SK-N-SH (cell line): ENCODE results near the gene KCNA10. TPM values are rescaled to one million over a fixed set of nuclear protein-coding genes. Genes with fewer than 3 reads are reported as not detected.

Experiments used
- CTCF ChIA-PET: fragments of 300-600, 350-600 bp; formaldehyde crosslinking; extraction: SDS; loops from one replicate; lab custom pipeline; 2021; lab: Yijun Ruan, JAX
- POLR2A ChIA-PET: fragments of 350-600 bp; sonication (Branson Sonifier 250); formaldehyde crosslinking; extraction: SDS; loops from one replicate; lab custom pipeline; 2020; ENCODE audit warnings: antibody characterized with exemption, inconsistent platforms; lab: Yijun Ruan, JAX
- DNase-seq: peaks from one replicate; pipeline ENCODE4 v3.0.0; 2012
- H2AFZ ChIP-seq: fragments of 200-600 bp; sonication (generic); 2 replicates; pipeline ENCODE4 v1.8.1; 2016; ENCODE audit warnings: antibody characterized with exemption, mild to moderate bottlenecking, low read depth
- H3F3A ChIP-seq: fragments of 200-600 bp; sonication (generic); replicated peaks from 2 replicates; pipeline ENCODE3; 2016; ENCODE audit warnings: antibody characterized with exemption, mild to moderate bottlenecking; ENCODE audit not compliant: insufficient read depth
- H3K27ac ChIP-seq, 2 experiments: fragments of 200-500 bp in 1 of 2; fragments of 200-600 bp in 1 of 2; sonication (Bioruptor generic) in 1 of 2; sonication (generic), shearing (Covaris generic) in 1 of 2; 2 replicates each; pipeline versions ENCODE4 v1.5.1 to v1.6.1; 2014 to 2016; ENCODE audit warnings: low read depth in 2 of 2, inconsistent platforms in 1 of 2, low read length in 1 of 2, mild to moderate bottlenecking in 1 of 2, mixed read lengths in 1 of 2
- H3K27me3 ChIP-seq: fragments of 200-600 bp; sonication (generic), shearing (Covaris generic); 2 replicates; pipeline ENCODE4 v1.6.1; 2016; ENCODE audit warnings: mixed run types; ENCODE audit not compliant: insufficient read depth
- H3K36me3 ChIP-seq, 2 experiments: fragments of 200-500 bp in 1 of 2; fragments of 200-600 bp in 1 of 2; sonication (Bioruptor generic) in 1 of 2; sonication (generic) in 1 of 2; replicated peaks in 1 of 2; 2 replicates each; pipeline versions ENCODE3 to v1.5.1; 2014 to 2016; ENCODE audit warnings: low read length in 1 of 2, mild to moderate bottlenecking in 1 of 2; ENCODE audit not compliant: insufficient read depth in 2 of 2, control insufficient read depth in 1 of 2
- H3K4me1 ChIP-seq, 2 experiments: fragments of 200-500 bp in 1 of 2; fragments of 200-600 bp in 1 of 2; sonication (Bioruptor generic) in 1 of 2; sonication (generic), shearing (Covaris generic) in 1 of 2; 2 replicates each; pipeline versions ENCODE4 v1.5.1 to v1.6.1; 2014 to 2016; ENCODE audit warnings: low read depth in 1 of 2, low read length in 1 of 2, mixed run types in 1 of 2; ENCODE audit not compliant: insufficient read depth in 2 of 2, control insufficient read depth in 1 of 2
- H3K4me2 ChIP-seq: fragments of 200-600 bp; sonication (generic), shearing (Covaris generic); 2 replicates; pipeline ENCODE4 v1.6.1; 2017; ENCODE audit warnings: mixed run types
- H3K4me3 ChIP-seq, 2 experiments: fragments of 200-500 bp in 1 of 2; fragments of 200-600 bp in 1 of 2; sonication (Bioruptor generic) in 1 of 2; sonication (generic), shearing (Covaris generic) in 1 of 2; 2 replicates each; pipeline versions ENCODE4 v1.5.1 to v1.8.1; 2014 to 2016; ENCODE audit warnings: low read depth in 2 of 2, inconsistent platforms in 1 of 2, low read length in 1 of 2, mild to moderate bottlenecking in 1 of 2, mixed read lengths in 1 of 2, moderate library complexity in 1 of 2
- H3K79me2 ChIP-seq: fragments of 200-600 bp; sonication (generic); 2 replicates; pipeline ENCODE4 v1.8.1; 2017; ENCODE audit warnings: mild to moderate bottlenecking; ENCODE audit not compliant: insufficient read depth
- H3K9ac ChIP-seq: fragments of 200-600 bp; sonication (generic); 2 replicates; pipeline ENCODE4 v1.6.1; 2017; ENCODE audit warnings: mixed run types
- H3K9me2 ChIP-seq: fragments of 200-600 bp; sonication (generic); 2 replicates; pipeline ENCODE4 v1.6.1; 2017; ENCODE audit warnings: mixed run types
- H3K9me3 ChIP-seq: fragments of 200-600 bp; sonication (generic); 2 replicates; pipeline ENCODE4 v1.6.1; 2017; ENCODE audit warnings: mixed run types, mild to moderate bottlenecking, moderate library complexity
- H4K20me1 ChIP-seq: fragments of 200-600 bp; sonication (generic); 2 replicates; pipeline ENCODE4 v1.6.1; 2017; ENCODE audit warnings: mild to moderate bottlenecking, mixed run types; ENCODE audit not compliant: insufficient read depth
- CHD2 ChIP-seq: fragments of 150-350 bp; IDR thresholded peaks from 2 replicates; pipeline ENCODE4 v1.6.1; 2018; ENCODE audit warnings: low read length; ENCODE audit not compliant: partially characterized antibody
- ELF1 ChIP-seq: IDR thresholded peaks from 2 replicates; pipeline ENCODE4 v1.4.0; 2012
- FOXM1 ChIP-seq: IDR thresholded peaks from 2 replicates; pipeline ENCODE4 v1.4.0; 2012; ENCODE audit warnings: low read depth, mild to moderate bottlenecking
- GATA2 ChIP-seq: sonication (generic); formaldehyde crosslinking; IDR thresholded peaks from 2 replicates; pipeline ENCODE4 v1.5.0; 2020; ENCODE audit warnings: mild to moderate bottlenecking, missing genetic modification reagents
- IRF3 ChIP-seq: fragments of 150-350 bp; IDR thresholded peaks from 2 replicates; pipeline ENCODE4 v1.6.1; 2016; ENCODE audit warnings: mild to moderate bottlenecking, low read depth, low read length
- JUND ChIP-seq: IDR thresholded peaks from 2 replicates; pipeline ENCODE4 v1.4.0; 2012
- MAX ChIP-seq: IDR thresholded peaks from 2 replicates; pipeline ENCODE4 v1.4.0; 2012; ENCODE audit warnings: low read depth
- NFIC ChIP-seq: IDR thresholded peaks from 2 replicates; pipeline ENCODE4 v1.4.0; 2012; ENCODE audit warnings: borderline replicate concordance
- NRF1 ChIP-seq: IDR thresholded peaks from 2 replicates; pipeline ENCODE4 v1.6.1; 2012; ENCODE audit warnings: low read depth, mild to moderate bottlenecking, low read length
- POLR2AphosphoS5 ChIP-seq: IDR thresholded peaks from 2 replicates; pipeline ENCODE4 v1.6.1; 2012; ENCODE audit warnings: low read depth, low read length
- RCOR1 ChIP-seq: fragments of 150-350 bp; IDR thresholded peaks from 2 replicates; pipeline ENCODE4 v1.6.1; 2017; ENCODE audit warnings: antibody characterized with exemption, low read length
- REST ChIP-seq: IDR thresholded peaks from 2 replicates; pipeline ENCODE4 v1.6.1; 2012; ENCODE audit warnings: mild to moderate bottlenecking, low read depth, low read length, moderate library complexity
- RXRA ChIP-seq: IDR thresholded peaks from 2 replicates; pipeline ENCODE4 v1.4.0; 2012; ENCODE audit warnings: low read depth, mild to moderate bottlenecking, borderline replicate concordance
- TAF1 ChIP-seq: IDR thresholded peaks from 2 replicates; pipeline ENCODE4 v1.6.1; 2012; ENCODE audit warnings: low read depth, mild to moderate bottlenecking, low read length, moderate library complexity, borderline replicate concordance
- TCF12 ChIP-seq: IDR thresholded peaks from 2 replicates; pipeline ENCODE4 v1.4.0; 2012
- YY1 ChIP-seq: IDR thresholded peaks from 2 replicates; pipeline ENCODE4 v1.4.0; 2012; ENCODE audit warnings: low read depth, mild to moderate bottlenecking
- WGBS: methylation state at CpG from one replicate; pipeline ENCODE4 v1.1.6; 2017; ENCODE audit warnings: low lambda C conversion rate; 5-methylcytosine and 5-hydroxymethylcytosine counted together
- polyA plus RNA-seq, 3 experiments: library from polyadenylated mRNA; depleted of rRNA; stranded (reverse); fragments of >200 nt; gene quantifications; 2 replicates each; pipeline ENCODE4 v1.2.3, GENCODE V29; 2012

KCNA10 gene
- polyA plus RNA-seq, 1 of the 3 experiments (the other 2 are of a cell fraction), result not detected

GRCh38 chr1:110502402-110503151 lies 16.4 kb downstream of the KCNA10 start:
- CTCF ChIA-PET, result interaction anchor here (0.6 to 9.3 kb wide), 5 partner anchors 19 to 278 kb away, joined by 3 to 86 read pairs (median 4); partner anchors contain the start of gene KCNA10
- H3K9ac ChIP-seq, result no peak overlapping the region
- no peaks in the 10 kb centered on the region for H3K9me3 ChIP-seq
- no peaks in the 10 kb centered on the region; the same call in 1 of the 2 replicates for H3K27me3 ChIP-seq
- WGBS, result 51% methylated on average over 7 of the region's 8 CpGs
- no peak for DNase-seq
- no peaks in the 10 kb centered on the region for H3K36me3 ChIP-seq
- H3K4me2 ChIP-seq, result no peak overlapping the region
- H3K4me3 ChIP-seq, result no peak overlapping the region
- no peaks in the 10 kb centered on the region for H3K9me2 ChIP-seq
- peaks cover 0 to 4% of the 10 kb centered on the region in 2 experiments; a peak in 1 of 4 replicates for H3K4me1 ChIP-seq
- H4K20me1 ChIP-seq, result no peaks in the 10 kb centered on the region
- POLR2A ChIA-PET, result no interaction called here
- H2AFZ ChIP-seq, result no peak overlapping the region
- TF ChIP-seq CHD2 (no peak), RXRA (no peak), REST (no peak), JUND (no peak), YY1 (no peak), NFIC (no peak), POLR2AphosphoS5 (no peak), RCOR1 (no peak)
- no peak overlapping the region for H3K27ac ChIP-seq
- H3K79me2 ChIP-seq, result no peaks in the 10 kb centered on the region
- no peaks in the 10 kb centered on the region for H3F3A ChIP-seq

GRCh38 chr1:110501488-110502132 lies 17.4 kb downstream of the KCNA10 start:
- ChIA-PET CTCF (interaction anchor here (0.6 to 9.3 kb wide), 5 partner anchors 20 to 294 kb away, joined by 3 to 86 read pairs (median 6); partner anchors contain the start of gene KCNA10), POLR2A (interaction anchor here (0.6 kb wide), 1 partner anchor 277 kb away, joined by 3 read pairs; no protein-coding TSS in a partner anchor)
- H3K27me3 ChIP-seq, result no peaks in the 10 kb centered on the region; the same call in 1 of the 2 replicates
- no peaks in the 10 kb centered on the region for H3K9me3 ChIP-seq
- no peak overlapping the region for H3K4me2 ChIP-seq
- H3K9me2 ChIP-seq, result no peaks in the 10 kb centered on the region
- WGBS, result 55% methylated on average over 5 of the region's 6 CpGs
- peaks cover 0 to 4% of the 10 kb centered on the region in 2 experiments; a peak in 1 of 4 replicates for H3K4me1 ChIP-seq
- no peak for TF ChIP-seq YY1
- no peak for TF ChIP-seq IRF3
- TF ChIP-seq NRF1, result no peak
- no peak for TF ChIP-seq ELF1
- TF ChIP-seq TCF12, result no peak
- no peak for TF ChIP-seq TAF1
- TF ChIP-seq MAX, result no peak
- TF ChIP-seq FOXM1, result no peak
- TF ChIP-seq POLR2AphosphoS5, result no peak
- no peak for TF ChIP-seq RXRA
- TF ChIP-seq GATA2 (CRISPR knock-in tag), result no peak
- TF ChIP-seq, all 33 proteins: peak for 0
- Histone ChIP-seq H3F3A (no peaks in the 10 kb centered on the region), H3K36me3 (no peaks in the 10 kb centered on the region), H3K4me3 (no peak overlapping the region), H3K79me2 (no peaks in the 10 kb centered on the region), H3K27ac (no peak overlapping the region), H2AFZ (no peak overlapping the region), H4K20me1 (no peaks in the 10 kb centered on the region), H3K9ac (no peak overlapping the region)
- DNase-seq, result no peak
